Measurements from ENCODE around the gene DRP2.

DNA sequence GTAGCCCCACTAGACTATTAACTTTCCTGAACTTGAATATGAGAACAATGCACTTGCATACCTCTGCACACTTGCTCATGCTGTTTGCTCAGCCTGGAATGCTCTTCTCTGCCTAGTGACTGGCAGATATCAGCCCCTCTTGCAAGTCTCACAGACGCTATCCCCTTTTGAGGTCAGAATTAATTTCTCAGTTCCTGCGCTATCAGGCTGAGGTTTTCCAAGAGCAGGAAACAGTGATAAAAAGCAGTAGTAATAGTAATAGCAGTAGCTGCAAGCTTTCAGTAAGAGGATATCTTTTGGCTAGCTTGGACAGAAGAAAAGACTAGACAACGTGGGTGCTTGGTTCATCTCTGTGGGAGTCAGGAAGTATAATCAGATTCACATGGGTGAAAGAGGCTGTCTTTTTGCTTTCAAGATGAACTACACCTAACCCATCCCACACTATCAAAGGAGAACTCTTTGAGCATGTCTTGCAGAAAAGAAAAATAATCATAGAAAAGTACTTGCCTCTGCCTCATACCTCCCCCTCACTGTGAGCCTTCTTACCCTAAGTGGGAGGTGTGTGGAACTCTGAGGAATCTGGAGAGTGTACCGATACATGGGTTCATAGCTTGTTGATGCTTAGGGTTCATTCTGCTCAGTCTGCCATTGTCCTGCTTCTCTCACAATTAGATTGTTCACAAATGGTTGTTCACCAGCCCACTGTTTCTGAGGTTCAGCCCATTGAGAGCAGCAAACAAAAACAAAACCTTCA, 11.3 kb upstream of the DRP2 start:
- TF ChIP-seq, protein P1, sequence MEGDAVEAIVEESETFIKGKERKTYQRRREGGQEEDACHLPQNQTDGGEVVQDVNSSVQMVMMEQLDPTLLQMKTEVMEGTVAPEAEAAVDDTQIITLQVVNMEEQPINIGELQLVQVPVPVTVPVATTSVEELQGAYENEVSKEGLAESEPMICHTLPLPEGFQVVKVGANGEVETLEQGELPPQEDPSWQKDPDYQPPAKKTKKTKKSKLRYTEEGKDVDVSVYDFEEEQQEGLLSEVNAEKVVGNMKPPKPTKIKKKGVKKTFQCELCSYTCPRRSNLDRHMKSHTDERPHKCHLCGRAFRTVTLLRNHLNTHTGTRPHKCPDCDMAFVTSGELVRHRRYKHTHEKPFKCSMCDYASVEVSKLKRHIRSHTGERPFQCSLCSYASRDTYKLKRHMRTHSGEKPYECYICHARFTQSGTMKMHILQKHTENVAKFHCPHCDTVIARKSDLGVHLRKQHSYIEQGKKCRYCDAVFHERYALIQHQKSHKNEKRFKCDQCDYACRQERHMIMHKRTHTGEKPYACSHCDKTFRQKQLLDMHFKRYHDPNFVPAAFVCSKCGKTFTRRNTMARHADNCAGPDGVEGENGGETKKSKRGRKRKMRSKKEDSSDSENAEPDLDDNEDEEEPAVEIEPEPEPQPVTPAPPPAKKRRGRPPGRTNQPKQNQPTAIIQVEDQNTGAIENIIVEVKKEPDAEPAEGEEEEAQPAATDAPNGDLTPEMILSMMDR (IDR thresholded peaks at IDR 0.05): no peak
- no peak for TF ChIP-seq POLR2A (IDR thresholded peaks at IDR 0.05)
